Activated naive CD4-positive, alpha-beta T cell treated with anti-CD3 and anti-CD28 coated beads, Interleukin-2, amount 50 U/mL, for 16 hours (primary cell): ENCODE data around the gene ARHGEF26.

Experiments used
- DNase-seq: peaks from one replicate; pipeline ENCODE4 v3.0.0-alpha.2; 2020

Gene ARHGEF26

GRCh38 chr3:154115332-154115731 lies 5.9 kb upstream of the ARHGEF26 start:
- no peak for DNase-seq

GRCh38 chr3:154119951-154120350 lies 1.2 kb upstream of the ARHGEF26 start:
- no peak for DNase-seq

GRCh38 chr3:154121701-154122551 lies 736 bp downstream of the ARHGEF26 start:
- peak; percentile 16 for DNase-seq

GRCh38 chr3:154122552-154122911 lies 1.3 kb downstream of the ARHGEF26 start:
- no peak for DNase-seq

GRCh38 chr3:154122912-154123559 lies 1.8 kb downstream of the ARHGEF26 start:
- no peak for DNase-seq

GRCh38 chr3:154123906-154124305 lies 2.7 kb downstream of the ARHGEF26 start:
- no peak for DNase-seq

- DNase-seq: no peak
Measured at GRCh38 chr3:154125378-154126030, 4.3 kb downstream of the ARHGEF26 start.

- DNase-seq: no peak
Measured at GRCh38 chr3:154126651-154127050, 5.5 kb downstream of the ARHGEF26 start.

- no peak for DNase-seq
Measured at GRCh38 chr3:154129625-154130024, 8.4 kb downstream of the ARHGEF26 start.

GRCh38 chr3:154130540-154130939 lies 9.3 kb downstream of the ARHGEF26 start:
- no peak for DNase-seq

- DNase-seq: no peak
Measured at GRCh38 chr3:154131830-154132229, 10.6 kb downstream of the ARHGEF26 start.

- no peak for DNase-seq
Measured at GRCh38 chr3:154132777-154133375, 11.7 kb downstream of the ARHGEF26 start.

GRCh38 chr3:154135511-154136173 lies 14.5 kb downstream of the ARHGEF26 start:
- DNase-seq: no peak

GRCh38 chr3:154137036-154137435 lies 15.8 kb downstream of the ARHGEF26 start:
- no peak for DNase-seq

GRCh38 chr3:154139996-154140436 lies 18.8 kb downstream of the ARHGEF26 start:
- no peak for DNase-seq

GRCh38 chr3:154142608-154143007 lies 21.4 kb downstream of the ARHGEF26 start:
- DNase-seq: no peak

- DNase-seq: no peak
Measured at GRCh38 chr3:154143873-154144272, 22.7 kb downstream of the ARHGEF26 start.

GRCh38 chr3:154144825-154145465 lies 23.8 kb downstream of the ARHGEF26 start:
- no peak for DNase-seq

GRCh38 chr3:154148541-154148940 lies 27.4 kb downstream of the ARHGEF26 start:
- no peak for DNase-seq

GRCh38 chr3:154149286-154149685 lies 28.1 kb downstream of the ARHGEF26 start:
- DNase-seq: no peak

- no peak for DNase-seq
Measured at GRCh38 chr3:154151969-154152368, 30.8 kb downstream of the ARHGEF26 start.

GRCh38 chr3:154152741-154153140 lies 31.6 kb downstream of the ARHGEF26 start:
- no peak for DNase-seq
